AG10803 (cell line): ENCODE data around the gene SMARCB1.

Experiments used
- DNase-seq: peaks from one replicate; pipeline ENCODE4 v3.0.0; 2010; ENCODE audit warnings: low read depth
- H3K4me3 ChIP-seq: 2 replicates; pipeline ENCODE4 v1.5.1; 2011; ENCODE audit warnings: mild to moderate bottlenecking, low read length, control low read depth
- TF ChIP-seq, protein P1 (sequence below): conservative IDR thresholded peaks from 2 replicates; pipeline ENCODE4 v1.5.1; 2011; ENCODE audit warnings: mild to moderate bottlenecking, low read length, control low read depth, inconsistent platforms

The SMARCB1 gene

DNA sequence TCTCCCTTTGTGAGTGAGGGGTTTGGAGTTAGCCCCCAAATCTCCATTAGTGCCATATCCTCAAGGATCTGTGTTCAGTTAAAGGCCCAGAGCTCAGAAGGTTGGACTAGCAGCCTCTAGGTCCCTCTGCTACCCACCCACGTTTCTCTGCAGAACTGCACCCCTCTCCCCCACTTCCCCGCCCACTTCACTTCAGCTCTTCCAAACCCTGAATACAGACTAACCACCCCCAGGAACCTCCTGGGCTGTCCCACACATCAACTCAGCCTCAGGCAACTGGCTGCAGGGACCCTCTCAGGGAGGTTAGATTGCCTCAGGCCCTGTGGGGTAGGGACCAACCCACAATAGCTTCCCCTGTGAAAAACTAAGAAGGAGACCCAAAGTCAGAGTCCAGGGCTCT lies 33.4 kb upstream of the SMARCB1 start:
- H3K4me3 ChIP-seq, result no peak overlapping the region
- DNase-seq, result no peak
- TF ChIP-seq, protein P1, sequence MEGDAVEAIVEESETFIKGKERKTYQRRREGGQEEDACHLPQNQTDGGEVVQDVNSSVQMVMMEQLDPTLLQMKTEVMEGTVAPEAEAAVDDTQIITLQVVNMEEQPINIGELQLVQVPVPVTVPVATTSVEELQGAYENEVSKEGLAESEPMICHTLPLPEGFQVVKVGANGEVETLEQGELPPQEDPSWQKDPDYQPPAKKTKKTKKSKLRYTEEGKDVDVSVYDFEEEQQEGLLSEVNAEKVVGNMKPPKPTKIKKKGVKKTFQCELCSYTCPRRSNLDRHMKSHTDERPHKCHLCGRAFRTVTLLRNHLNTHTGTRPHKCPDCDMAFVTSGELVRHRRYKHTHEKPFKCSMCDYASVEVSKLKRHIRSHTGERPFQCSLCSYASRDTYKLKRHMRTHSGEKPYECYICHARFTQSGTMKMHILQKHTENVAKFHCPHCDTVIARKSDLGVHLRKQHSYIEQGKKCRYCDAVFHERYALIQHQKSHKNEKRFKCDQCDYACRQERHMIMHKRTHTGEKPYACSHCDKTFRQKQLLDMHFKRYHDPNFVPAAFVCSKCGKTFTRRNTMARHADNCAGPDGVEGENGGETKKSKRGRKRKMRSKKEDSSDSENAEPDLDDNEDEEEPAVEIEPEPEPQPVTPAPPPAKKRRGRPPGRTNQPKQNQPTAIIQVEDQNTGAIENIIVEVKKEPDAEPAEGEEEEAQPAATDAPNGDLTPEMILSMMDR, result no peak

DNA sequence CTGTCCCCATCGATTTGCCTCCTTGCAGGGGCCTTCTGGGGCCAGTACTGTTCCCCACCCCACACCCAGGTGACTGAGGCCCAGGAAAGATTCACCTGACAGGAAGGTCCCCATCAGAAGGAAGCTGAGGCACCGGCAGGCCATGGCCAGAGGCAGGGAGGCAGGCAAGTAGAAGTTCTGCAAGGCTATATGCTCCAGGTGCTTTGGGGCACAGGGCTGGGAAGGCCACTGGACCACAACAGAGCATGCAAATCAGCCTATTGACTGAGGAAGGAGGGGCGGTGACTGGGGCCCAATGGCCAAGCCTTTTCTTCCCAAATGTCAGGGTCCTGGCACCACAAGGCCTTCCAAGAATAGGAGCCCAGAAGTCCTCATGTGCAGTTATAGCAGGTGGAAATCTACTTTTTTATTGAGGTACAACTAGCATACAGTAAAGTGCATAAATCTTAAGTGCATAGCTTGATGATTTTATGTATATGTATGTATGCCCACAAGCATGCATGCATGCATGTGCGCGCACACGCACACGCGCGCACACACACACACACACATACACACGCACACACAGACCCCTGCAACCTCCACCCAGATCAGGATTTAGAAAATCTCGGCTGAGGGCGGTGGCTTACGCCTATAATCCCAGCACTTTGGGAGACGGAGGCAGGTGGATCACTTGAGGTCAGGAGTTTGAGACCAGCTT lies 32.4 kb upstream of the SMARCB1 start, which contains the start of gene VPREB3:
TSS of gene VPREB3 (minus strand) at position 206 of the 700 bp plus-strand sequence. CDS start at position 144, 62 bp downstream.
- no peak for DNase-seq
- TF ChIP-seq, protein P1, result no peak
- no peak within 1 kb of the TSS for H3K4me3 ChIP-seq

DNA sequence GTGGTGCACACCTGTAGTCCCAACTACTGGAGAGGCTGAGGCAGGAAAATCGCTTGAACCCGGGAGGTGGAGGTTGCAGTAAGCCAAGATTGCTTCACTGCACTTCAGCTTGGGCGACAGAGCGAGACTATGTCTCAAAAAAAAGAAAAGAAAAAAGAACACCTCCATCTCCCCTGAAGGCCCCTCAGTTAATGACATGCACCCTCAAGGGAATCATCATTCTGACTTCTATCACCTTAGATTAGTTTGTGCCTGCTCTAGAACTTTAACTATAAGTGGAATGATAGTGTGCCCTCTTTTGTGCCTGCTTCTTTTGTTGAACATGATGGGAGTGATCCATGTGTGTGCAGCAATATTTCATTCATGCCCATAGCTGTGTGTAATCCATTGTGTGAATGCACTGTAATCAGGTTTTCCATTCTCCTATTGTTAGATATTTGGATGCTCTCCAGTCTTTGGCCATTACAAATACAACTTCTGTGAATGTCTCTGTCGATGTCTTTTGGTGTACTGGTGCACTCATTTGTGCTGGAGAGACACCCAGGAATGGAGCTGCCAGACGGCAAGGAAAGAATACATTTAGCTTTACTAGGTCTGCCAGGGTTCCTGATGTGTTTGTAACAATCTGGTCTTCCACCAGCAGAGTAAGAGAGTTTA lies 31.7 kb upstream of the SMARCB1 start:
- DNase-seq, result no peak
- no peak overlapping the region for H3K4me3 ChIP-seq
- TF ChIP-seq, protein P1, result no peak

DNA sequence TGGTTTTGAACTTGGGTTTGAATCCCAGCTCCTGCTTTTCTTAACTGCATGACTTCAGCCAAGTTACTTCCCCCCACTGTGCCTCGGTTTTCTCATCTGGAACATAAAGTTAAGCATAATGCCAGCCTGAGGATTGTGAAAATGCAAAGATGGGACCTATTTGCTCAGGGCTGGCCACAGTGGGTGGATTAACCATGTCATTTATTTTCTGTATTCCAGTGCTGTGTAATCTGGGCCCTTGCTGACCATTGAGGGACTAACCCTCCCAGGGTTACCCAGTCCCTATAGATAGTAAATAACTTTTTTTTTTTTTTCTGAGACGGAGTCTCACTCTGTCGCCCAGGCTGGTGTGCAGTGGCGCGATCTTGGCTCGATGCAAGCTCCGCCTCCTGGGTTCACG lies 31.1 kb upstream of the SMARCB1 start:
- H3K4me3 ChIP-seq, result no peak overlapping the region
- TF ChIP-seq, protein P1, result no peak
- no peak for DNase-seq

DNA sequence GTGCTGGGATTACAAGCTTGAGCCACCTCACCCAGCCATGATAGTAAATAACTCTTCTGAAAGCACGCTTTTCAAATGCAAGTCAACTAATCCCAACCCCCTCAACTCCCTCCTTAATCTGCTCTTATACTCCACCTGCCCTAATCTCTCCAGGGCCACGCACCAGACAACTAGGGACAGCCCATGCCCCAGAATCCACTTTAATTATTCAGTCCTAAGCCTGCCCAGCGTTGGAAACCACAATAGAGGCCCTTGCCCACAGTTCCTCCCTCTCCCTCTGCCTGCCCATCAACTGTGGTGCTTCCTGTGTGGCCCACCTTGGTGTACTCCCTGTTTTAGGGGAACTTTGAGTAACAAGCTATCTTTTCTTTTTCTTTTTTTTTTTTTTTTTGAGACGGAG lies 29.9 kb upstream of the SMARCB1 start:
- TF ChIP-seq, protein P1, result no peak
- DNase-seq, result no peak
- no peak overlapping the region for H3K4me3 ChIP-seq

DNA sequence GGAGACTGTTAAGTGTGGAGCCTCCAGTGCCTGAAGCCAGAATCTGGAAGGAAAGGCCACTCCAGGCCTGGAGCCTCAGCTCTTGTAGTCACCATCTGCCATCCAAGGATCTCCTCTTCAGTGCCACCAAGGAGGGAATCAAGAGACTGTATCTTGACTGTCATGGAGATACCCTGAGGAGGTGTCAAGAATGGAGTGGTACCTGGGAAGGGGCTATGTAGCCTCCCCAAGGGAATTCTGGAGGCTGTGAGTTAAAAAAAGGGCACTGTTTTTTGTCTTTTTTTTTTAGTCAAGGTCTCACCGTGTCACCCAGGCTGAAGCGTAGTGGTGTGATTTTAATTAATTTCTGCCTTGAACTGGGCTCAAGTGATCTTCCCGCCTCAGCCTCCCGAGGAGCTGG lies 27.2 kb upstream of the SMARCB1 start:
- H3K4me3 ChIP-seq, result no peak overlapping the region
- DNase-seq, result no peak

More for the DNA sequence above, 27.2 kb upstream of the SMARCB1 start:
- TF ChIP-seq, protein P1, result no peak
